G401.6 (cell line): ENCODE data around the gene ARHGAP33.
"Not testable (repeated sequence)": the region's sequence is repeated elsewhere in the genome, so short reads cannot be mapped to it uniquely, and the experiment has no call there.

Source experiments
- FAIRE-seq: peaks from 2 replicates; lab custom pipeline; 2012; peaks lifted over from hg19 to GRCh38; lab: Jason Lieb, UNC

Gene ARHGAP33

DNA sequence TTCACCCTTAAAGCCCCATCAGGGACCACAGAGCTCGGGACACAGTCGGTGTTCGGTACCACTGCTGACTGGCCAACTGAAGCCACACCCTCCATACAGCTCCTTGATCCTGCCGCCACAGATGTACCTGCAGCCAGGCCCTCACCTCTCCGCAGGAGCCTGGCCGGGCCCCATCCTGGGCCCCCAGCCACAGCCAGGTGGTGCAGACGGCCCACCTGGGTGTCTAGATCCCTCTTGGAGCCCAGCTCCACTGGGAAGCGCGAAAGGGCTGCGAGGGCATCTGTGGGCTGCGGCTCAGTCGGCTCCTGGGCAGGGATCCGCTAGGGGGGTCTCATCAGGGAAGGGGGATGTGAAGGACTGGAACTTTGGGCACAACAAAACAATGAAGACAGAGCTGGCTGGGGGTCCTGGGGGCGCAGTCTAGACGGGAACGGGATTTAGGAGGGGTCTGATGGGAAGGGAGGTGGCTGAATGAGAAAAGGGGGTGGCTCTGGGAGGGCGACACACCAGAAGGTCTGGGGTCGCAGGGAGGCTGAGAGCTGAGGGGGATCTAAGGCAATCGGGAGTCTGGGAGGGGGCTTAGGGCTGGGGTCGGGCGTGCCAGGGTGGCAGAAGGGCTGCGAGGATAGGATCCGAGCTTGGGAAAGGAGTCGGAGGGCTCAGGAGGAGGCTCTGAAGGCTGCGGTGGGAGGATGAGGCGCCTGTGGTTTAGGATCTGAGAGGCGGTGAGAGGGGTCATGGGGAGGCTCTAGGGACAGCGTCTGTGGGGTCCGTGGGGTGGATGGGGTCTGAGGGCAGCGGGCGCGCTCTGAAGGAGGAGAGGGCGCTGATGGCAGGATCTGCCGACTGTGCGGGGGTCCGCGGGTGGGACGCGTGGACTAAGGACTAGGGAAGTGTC, 21.5 kb downstream of the ARHGAP33 start:
- FAIRE-seq = no peak

DNA sequence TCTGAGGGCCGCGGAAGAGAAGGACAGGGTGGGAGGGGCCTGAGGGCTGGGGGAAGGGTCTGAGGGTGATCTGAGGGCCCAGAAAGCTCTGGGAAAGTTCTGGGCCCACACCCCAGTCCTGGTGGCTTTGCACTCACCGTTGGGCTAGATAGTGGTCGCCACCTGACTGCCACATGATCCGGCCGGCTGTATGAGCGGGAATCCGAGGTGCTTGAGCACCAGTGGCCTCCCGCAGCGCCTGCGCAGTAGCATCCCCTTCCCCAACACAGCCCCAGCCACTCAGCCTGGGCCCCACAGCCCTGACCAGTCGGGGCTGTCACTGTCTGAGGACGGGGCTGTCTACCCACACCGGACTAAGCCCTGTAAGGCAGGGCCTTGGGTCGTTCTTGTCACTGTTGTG, 22.3 kb downstream of the ARHGAP33 start:
- FAIRE-seq = no peak

DNA sequence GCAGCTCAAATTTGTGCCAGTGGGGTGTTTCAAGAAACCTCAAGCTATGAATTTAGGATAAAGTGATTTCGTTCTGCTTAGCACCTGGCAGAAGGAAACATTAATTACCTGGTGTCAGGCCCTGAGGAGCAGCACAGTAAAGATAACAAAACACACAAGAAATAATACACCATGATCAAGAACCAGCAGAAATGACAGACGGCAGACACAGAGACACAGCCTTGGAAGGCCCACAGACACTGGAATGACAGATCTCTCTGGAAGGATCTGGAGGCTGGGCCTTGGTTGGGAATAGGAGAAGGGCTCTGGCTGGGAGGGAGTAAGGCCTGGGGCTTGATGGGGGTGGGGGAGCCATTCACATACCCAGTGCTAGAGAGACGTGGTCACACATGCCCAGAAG, 26.5 kb downstream of the ARHGAP33 start:
- FAIRE-seq = no peak

DNA sequence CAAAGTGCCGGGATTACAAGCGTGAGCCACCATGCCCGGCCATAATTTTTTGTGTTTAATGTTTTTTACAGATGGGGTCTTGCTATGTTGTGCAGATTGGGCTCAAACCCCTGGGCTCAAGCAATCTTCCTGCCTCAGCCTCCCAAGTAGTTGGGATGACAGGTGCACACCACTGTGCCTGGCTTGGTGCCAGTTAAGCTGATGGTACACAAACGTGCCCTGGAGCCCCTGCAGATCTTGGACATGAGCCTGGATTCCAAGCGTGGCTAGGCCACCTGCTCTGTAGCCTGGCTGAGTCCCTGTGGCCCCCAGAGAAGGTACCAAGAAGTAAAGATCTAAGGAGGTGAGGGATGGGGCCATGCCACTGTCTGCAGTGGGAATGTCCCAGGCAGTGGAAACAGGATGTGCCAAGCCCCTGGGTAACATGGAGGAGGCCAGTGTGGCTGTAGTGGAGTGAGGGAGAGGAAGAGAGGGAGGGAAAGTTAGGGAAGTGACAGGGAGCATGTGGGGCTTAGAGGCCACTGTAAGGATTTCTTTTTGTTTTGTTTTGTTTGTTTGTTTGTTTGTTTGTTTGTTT, 30.2 kb downstream of the ARHGAP33 start:
- no peak for FAIRE-seq

DNA sequence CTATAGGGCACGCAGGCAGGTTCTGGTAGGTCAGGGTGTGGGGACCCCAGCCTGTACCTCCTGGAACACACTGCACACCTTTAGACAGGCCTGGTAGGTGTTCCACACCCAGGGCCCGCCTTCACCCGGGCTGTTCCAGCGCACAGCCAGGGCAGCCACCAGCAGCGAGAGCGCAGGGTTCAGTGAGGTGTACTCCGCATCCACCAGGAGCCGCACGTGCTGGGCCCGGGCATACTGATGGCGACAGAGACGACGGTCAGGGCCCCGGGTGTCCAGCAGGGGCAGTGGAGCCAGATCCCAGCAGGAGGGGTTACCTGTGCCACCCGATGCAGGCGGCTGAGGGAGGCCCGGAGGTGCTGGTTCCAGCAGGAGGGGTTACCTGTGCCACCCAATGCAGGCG, 31.2 kb downstream of the ARHGAP33 start:
- no peak for FAIRE-seq

DNA sequence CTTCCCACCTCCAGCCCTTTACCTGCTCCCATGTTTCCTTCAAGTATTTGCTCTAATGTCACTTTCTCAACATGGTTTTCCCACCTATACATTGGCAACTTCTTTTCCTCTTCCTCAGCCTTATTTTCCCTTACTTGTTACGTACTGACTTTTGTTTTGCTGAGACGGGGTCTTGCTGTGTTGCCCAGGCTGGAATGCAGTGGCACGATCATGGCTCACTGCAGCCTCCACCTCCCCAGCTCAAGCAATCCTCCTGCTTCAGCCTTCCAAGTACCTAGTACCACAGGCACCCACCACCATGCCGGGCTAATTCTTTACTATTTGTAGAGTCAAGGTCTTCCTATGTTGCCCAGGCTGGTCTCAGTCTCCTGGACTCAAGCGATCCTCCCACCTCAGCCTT, 32.3 kb downstream of the ARHGAP33 start:
- no peak for FAIRE-seq

DNA sequence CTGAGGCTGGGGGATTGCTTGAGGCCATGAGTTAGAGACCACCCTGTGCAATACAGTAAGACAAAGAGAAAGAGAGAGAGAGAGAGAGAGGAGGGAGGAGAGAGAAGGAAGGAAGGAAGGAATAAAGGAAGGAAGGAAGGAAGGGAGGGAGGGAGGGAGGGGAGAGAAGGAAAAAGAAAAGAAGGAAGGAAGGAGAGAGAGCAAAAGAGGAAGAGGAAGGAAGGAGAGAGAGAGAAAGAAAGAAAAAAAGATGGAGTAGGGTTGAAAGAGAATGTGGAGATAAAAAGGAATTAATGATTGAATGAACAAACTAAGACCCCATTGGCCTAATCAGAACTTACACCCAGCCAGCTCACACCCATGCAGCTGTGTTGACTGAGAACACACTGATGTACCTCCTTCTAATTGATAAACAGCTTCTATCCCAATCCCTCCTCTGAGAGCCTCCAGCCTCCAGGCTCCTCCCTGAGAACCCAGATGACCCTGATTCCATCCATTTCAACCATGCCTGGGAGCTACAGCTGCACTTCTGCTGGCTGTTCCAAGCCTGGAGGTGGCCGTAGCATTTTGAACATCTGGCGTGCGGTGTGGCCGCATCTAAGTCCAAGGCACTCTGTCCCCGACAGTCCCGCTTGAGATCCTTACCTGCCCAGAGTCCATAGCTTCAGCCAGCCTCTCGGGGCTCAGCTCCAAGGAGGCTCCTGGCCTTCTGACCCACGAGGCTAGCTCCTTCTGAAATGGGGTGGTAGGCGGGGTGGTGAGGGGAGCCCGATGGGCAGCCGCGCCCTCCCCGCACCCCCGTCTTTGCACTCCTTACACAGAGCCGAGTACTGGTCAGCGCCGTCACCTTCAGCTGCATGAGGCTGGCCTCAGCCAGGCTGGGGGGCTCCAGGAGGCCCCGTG, 36.2 kb downstream of the ARHGAP33 start:
- FAIRE-seq = no peak

DNA sequence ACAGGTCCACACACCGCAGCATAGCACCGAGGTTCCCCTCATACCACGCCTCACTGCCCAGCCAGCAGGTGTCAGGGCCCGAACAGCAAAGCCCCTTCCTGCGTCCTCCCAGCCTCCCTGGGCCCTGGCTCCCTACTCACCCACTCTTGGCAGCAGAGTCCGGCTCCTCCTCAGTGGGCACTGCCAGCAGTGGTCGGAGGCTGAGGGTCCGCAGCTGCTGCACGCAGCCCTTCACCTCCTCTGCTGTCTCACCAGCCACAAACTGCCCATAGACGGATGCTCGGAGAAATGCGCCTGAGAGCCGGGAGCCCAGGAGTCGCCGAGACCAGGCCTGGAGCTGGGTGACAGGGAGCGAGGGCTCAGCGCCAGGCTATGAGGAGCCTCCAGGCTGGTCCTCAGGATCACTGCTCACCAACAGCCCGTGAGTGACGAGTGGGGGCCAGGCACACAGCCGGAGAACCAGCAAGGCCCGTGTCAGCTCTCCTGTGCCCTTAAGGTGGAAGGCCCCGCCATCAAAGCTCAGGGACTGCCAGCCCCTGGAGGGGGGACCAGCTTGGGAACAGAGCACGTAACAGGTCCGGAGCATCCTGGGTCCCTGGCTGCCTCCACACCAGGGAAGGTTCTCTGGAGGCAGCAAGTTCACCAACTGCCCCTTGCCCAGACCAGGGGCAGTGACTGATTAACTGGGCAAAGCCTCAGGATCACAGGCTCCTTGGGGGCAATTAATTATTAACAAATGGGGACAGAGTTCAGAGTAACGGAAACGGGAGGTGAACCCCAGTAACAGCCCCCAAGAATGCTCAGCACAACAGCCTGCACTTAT, 37.1 kb downstream of the ARHGAP33 start, which contains the start of gene PRODH2:
PRODH2 (minus strand) TSS at position 626 of the 823 bp plus-strand sequence; CDS start at position 586, 40 bp downstream.
- FAIRE-seq = no peak

DNA sequence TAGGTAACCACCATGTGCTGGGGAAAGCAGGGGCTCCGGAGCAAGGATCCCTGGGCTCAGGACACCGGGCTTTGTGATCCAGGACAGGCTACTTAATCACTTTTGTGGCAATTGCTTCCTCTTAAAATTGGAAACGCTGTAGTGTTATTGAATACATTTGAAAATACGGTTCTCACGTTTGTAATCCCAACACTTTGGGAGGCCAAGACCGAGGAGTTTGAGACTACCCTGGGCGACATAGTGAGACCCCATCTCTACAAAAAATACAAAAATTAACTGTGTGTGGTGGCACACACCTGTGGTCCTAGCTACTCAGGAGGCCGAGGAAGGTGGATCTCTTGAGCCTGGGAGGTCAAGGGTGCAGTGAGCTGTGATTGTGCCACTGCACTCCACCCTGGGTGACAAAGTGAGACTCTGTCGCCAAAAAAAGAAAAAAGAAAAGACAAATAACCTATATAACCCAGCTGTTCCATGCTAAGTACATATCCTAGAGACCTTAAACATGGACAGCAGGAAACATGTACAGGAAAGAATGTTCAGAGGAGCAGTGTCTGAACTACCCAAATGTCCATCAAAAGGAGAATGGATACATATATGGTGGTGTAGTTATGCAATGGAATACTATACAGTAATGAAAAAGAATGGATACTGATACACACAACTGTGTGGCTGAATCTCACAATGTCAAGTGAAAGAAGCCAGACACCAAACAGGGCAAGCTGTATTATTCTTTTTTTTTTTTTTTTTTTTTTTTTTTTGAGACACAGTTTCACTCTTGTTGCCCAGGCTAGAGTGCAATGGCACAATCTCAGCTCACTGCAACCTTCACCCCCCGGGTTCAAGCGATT, 37.9 kb downstream of the ARHGAP33 start:
- no peak for FAIRE-seq

DNA sequence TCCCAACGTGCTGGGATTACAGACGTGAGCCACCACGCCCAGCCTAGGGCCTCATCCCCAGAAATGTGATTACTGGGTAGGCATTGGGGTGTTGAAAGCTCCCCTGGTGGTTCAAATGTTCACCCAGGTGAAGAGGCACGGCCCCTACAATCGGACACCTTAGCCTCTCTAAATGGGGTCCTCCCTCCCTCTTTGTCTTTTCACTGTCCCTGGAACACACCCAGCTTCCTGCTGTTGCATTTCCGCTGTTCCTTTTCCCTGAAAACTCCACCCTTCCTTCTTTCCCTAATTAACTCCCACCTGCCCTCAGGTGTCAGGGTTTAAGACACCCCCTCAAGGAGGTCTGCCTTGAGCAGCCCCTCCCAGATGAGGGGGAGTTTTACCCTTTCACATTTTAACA, 40.9 kb downstream of the ARHGAP33 start:
- FAIRE-seq = no peak

DNA sequence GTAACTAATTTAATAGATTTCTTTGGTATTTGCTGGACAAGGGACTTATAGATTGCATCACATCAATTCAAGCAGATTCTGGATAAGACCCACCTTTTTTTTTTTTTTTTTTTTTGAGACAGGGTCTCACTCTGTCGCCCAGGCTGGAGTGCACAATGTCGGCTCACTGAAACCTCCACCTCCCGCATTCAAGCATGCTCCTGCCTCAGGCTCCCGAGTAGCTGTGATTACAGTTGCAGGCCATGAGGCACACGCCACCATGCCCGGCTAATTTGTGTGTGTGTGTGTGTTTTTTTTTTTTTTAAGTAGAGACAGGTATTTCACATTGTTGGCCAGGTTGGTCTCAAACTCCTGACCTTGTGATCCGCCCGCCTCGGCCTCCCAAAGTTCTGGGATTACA, 41.5 kb downstream of the ARHGAP33 start:
- no peak for FAIRE-seq

DNA sequence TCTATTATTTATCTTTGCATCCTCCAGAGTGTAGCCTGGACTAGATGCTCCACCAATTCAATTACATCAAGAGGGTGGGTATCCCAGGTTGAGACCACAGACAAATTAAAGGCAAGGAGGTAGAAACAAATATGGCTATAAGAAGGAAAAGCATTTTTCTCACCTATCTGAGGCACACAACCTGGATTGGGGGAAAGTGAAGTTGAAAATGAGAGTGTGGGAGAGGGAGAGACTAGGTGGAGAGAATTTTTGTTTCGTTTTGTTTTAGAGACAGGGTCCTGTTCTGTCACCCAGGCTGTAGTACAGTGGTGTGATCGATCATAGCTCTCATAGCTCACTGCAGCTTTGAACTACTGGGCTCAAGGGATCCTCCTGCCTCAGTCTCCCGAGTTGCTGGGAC, 43.1 kb downstream of the ARHGAP33 start:
- FAIRE-seq = no peak

DNA sequence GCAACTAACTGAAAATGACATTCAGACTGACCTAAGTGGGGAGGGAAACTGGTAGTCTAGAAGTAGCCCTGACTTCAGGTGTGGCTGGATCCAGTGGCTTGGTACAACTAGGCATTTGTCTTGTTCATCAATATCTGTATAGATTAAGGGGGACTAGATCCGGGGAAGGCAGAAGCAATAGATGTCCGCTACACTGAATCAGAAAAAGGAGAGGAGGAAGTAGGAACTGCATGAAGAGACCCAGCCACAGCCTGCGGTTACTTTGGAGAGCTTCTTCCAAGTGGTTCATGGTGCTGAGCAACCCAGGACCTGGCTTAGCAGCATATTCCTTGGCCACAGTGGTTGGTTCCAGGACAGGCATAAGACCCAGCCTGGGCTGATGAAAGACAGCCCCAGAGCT, 47.2 kb downstream of the ARHGAP33 start:
- FAIRE-seq = no peak

DNA sequence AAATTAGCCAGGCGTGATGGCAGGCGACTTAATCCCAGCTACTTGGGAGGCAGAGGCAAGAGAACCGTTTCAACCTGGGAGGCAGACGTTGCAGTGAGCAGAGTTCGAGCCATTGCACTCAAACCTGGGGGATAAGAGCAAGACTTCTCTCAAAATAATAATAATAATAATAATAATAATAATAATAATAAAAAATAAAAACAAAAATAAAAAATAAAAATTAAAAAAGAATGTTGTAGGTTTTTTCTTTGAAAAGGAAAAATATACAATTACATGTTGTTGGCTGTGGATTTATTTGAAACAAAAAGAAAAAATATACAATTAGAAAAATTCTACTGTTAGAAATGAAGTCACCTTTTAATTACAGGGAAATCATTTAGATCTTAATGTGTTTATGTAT, 48.8 kb downstream of the ARHGAP33 start:
- peak; percentile 42 for FAIRE-seq

DNA sequence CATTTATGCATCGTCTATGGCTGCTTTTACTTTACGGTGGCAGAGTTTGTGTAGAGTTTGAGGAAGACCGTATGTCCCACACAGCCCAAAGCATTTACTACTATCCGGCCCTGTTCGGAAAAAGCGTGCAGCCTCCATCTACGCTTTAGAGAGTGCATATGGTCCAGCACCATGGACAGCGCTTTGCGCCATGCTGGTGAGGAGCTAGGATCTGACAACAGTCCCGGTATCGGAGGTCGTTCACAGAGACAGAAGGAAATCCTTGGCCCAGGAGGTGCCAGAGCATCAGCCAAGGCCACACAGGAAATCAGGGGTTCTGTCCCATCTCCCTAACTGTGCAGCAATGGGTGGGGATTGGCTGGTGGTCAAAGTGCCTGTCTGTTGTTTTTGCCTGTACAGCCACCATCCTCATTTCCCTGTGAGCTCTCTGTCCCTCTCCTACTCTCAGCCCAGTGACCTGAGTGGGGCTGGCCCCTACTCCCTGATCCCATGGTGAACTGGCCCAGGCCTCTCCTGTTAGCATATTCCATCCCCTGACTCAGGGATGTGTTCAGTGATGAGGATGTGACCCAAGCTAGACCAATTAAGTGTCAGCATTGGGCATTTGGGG, 53.4 kb downstream of the ARHGAP33 start:
- no peak for FAIRE-seq

DNA sequence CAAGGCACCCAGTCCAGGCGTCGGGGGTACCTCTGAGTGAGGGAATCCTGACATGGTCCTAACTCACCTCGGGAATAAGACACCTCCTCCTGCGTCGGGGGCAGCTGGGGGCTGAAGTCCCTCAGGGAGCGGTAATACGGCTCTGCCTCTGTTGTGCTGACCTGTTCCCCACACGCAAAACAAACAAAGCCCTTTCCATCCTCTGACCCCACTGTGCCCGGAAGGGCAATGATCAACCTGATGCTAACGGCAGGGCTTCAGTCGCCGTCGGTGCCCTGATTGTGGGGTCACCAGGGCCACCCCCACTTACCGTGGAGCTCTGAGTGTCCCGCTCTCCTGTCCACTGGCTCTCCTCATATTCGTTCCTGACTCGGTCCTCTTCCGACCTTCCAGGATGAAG, 55.6 kb downstream of the ARHGAP33 start:
- FAIRE-seq = no peak

DNA sequence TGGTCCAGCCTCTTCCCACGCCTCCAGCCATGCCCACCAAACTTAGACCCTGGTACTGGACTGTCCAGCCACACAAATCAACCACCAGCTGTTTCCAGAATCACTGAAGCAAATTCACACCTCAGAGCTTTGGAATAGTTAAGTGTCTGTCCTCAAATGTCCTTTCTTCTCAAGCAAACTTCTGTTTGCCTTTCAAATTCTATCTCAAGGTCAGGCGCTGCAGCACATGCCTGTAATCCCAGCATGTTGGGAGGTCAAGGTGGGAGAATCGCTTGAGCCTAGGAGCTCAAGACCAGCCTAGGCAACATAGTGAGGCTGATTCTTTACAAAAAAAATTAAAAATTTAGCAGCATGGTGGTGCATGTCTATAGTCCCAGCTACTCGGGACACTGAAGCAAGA, 56.7 kb downstream of the ARHGAP33 start:
- FAIRE-seq = no peak

DNA sequence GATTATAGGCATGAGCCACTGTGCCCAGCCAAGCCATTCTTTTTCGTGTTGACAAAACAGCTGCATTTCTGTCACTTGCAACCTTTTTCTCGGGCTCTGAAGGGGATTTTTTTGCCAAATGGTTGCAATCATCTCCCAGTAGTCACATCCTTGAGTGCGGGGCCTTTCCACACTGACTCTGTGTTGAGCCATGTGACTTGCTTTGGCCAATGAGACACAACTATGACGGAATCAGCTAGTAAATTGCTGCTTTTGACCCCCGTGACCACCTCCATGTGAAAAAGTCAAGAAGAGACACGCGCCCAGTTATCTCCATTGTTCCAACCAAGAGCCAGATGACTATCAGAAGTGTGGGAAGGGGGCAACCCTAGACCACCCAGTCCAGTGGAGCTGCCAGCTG, 58.6 kb downstream of the ARHGAP33 start:
- no peak for FAIRE-seq

DNA sequence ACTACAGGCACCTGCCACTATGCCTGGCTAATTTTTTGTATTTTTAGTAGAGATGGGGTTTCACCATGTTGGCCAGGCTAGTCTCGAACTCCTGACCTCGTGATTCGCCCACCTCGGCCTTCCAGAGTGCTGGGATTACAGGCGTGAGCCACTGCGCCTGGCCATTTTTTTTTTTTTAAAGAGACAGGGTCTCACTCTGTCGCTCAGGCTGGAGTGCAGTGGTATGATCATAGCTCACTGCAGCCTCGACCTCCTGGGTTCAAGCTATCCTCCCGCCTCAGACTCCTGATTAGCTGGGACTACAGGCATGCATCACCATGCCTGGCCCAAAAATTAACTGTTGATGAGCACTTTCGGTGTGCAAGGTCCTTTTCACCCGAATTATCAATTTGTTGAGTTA, 60.7 kb downstream of the ARHGAP33 start:
- not testable (repeated sequence) for FAIRE-seq
